Endothelial cell (in vitro differentiated cells): Measurements from ENCODE around the gene TAF1. TPM values are rescaled to one million over a fixed set of nuclear protein-coding genes. Genes with fewer than 3 reads are reported as not detected.
"Not testable (repeated sequence)": the region's sequence is repeated elsewhere in the genome, so short reads cannot be mapped to it uniquely, and the experiment has no call there.

ENCODE experiments used
- DNase-seq: peaks from one replicate; pipeline ENCODE4 v3.0.0; 2021; ENCODE audit warnings: low spot score
- H3K27ac Mint-ChIP-seq: one replicate; pipeline ENCODE4 v1.8.0; 2021; ENCODE audit warnings: mixed read lengths, inconsistent platforms; ENCODE audit not compliant: unreplicated experiment
- H3K27me3 Mint-ChIP-seq: one replicate; pipeline ENCODE4 v1.8.0; 2021; ENCODE audit warnings: mild to moderate bottlenecking, moderate library complexity, mixed read lengths, inconsistent platforms; ENCODE audit not compliant: unreplicated experiment
- H3K36me3 Mint-ChIP-seq: one replicate; pipeline ENCODE4 v1.8.0; 2021; ENCODE audit warnings: mild to moderate bottlenecking, low read depth, mixed read lengths, inconsistent platforms; ENCODE audit not compliant: unreplicated experiment
- H3K4me1 Mint-ChIP-seq: one replicate; pipeline ENCODE4 v1.8.0; 2021; ENCODE audit warnings: mild to moderate bottlenecking, mixed read lengths, inconsistent platforms; ENCODE audit not compliant: unreplicated experiment
- H3K4me3 Mint-ChIP-seq: one replicate; pipeline ENCODE4 v1.8.0; 2021; ENCODE audit warnings: mild to moderate bottlenecking, mixed read lengths, inconsistent platforms; ENCODE audit not compliant: unreplicated experiment
- H3K9me3 Mint-ChIP-seq: one replicate; pipeline ENCODE4 v1.8.0; 2021; ENCODE audit warnings: mixed read lengths, inconsistent platforms; ENCODE audit not compliant: unreplicated experiment
- total RNA-seq: library from RNA; stranded (reverse); fragmentation: NEBNext Ultra II Directional; extraction: Animal tissue kit (Norgen Biotek cat#: 25700); gene quantifications from one replicate; pipeline ENCODE4 v1.2.1, GENCODE V29; 2021; ENCODE audit not compliant: unreplicated experiment
- TF ChIP-seq, protein P1 (sequence below): fragments of 200-600 bp; sonication (generic); IDR thresholded peaks from one replicate; pipeline ENCODE4 v1.5.0; 2021; ENCODE audit warnings: antibody characterized with exemption; ENCODE audit not compliant: unreplicated experiment

The TAF1 gene
- total RNA-seq, 1 donor from 2014 or later, result 50.6 TPM

DNA sequence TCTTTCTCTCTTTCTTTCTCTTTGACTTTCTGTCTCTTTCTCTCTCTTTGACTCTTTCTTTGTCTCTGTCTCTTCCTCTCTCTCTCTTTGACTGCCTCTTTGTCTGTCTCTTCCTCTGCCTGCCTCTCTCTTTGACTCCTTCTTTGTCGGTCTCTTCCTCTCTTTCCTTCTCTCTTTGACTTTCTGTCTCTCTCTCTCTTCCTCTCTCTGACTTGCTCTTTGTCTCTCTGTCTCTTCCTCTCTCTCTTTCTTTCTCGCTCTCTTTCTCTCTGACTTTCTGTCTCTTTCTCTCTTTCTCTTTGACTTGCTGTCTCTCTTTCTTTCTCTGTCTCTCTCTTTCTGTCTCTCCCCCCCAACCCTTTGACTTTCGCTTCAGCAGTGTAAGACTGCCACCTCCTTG, 130.3 kb downstream of the TAF1 start:
- H3K36me3 Mint-ChIP-seq, result no peaks in the 10 kb centered on the region
- H3K9me3 Mint-ChIP-seq, result no peaks in the 10 kb centered on the region

DNA sequence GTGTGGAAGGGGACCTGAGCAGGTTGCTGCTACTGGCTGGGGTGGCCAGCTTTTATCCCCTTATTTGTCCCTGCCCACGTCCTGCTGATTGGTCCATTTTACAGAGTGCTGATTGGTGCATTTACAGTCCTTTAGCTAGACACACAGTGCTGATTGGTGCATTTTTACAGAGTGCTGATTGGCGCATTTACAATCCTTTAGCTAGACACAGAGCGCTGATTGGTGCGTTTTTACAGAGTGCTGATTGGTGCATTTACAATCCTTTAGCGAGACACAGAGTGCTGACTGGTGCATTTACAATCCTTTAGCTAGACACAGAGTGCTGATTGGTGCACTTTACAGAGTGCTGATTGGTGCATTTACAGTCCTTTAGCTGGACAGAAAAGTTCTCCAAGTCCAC, 135.9 kb downstream of the TAF1 start:
- not testable (repeated sequence) for H3K4me1 Mint-ChIP-seq, H3K27ac Mint-ChIP-seq, H3K36me3 Mint-ChIP-seq, DNase-seq, H3K4me3 Mint-ChIP-seq, H3K9me3 Mint-ChIP-seq, H3K27me3 Mint-ChIP-seq

More for the DNA sequence above, 130.3 kb downstream of the TAF1 start:
- TF ChIP-seq, protein P1, sequence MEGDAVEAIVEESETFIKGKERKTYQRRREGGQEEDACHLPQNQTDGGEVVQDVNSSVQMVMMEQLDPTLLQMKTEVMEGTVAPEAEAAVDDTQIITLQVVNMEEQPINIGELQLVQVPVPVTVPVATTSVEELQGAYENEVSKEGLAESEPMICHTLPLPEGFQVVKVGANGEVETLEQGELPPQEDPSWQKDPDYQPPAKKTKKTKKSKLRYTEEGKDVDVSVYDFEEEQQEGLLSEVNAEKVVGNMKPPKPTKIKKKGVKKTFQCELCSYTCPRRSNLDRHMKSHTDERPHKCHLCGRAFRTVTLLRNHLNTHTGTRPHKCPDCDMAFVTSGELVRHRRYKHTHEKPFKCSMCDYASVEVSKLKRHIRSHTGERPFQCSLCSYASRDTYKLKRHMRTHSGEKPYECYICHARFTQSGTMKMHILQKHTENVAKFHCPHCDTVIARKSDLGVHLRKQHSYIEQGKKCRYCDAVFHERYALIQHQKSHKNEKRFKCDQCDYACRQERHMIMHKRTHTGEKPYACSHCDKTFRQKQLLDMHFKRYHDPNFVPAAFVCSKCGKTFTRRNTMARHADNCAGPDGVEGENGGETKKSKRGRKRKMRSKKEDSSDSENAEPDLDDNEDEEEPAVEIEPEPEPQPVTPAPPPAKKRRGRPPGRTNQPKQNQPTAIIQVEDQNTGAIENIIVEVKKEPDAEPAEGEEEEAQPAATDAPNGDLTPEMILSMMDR, result no peak
- H3K4me1 Mint-ChIP-seq, result peaks cover 11% of the 10 kb centered on the region
- no peak for DNase-seq
- H3K27ac Mint-ChIP-seq, result peak overlapping the region; percentile 54
- no peak overlapping the region for H3K4me3 Mint-ChIP-seq
- H3K27me3 Mint-ChIP-seq, result peaks cover 2% of the 10 kb centered on the region

DNA sequence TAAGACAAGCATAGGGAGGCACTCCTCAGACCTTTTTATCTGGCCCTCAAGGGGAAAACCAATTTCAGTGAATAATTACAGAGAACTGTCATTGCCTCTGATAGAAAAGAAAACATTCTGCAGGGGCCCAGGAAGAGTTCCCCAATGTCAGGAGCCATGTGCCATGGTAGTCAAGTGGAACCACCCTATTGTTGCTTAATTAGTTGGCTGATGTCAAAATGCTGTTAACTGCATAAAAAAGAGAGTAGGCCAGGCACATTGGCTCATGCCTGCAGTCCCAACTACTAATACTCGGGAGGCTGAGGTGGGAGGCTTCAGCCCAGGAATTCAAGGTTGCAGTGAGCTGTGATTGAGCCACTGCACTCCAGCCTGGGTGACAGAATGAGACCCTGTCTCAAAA, 138.2 kb downstream of the TAF1 start:
- no peaks in the 10 kb centered on the region for H3K36me3 Mint-ChIP-seq
- H3K27me3 Mint-ChIP-seq, result no peaks in the 10 kb centered on the region
- no peak for DNase-seq
- H3K9me3 Mint-ChIP-seq, result no peaks in the 10 kb centered on the region
- H3K4me1 Mint-ChIP-seq, result no peaks in the 10 kb centered on the region
- H3K4me3 Mint-ChIP-seq, result no peak overlapping the region
- TF ChIP-seq, protein P1, result no peak
- H3K27ac Mint-ChIP-seq, result no peak overlapping the region

DNA sequence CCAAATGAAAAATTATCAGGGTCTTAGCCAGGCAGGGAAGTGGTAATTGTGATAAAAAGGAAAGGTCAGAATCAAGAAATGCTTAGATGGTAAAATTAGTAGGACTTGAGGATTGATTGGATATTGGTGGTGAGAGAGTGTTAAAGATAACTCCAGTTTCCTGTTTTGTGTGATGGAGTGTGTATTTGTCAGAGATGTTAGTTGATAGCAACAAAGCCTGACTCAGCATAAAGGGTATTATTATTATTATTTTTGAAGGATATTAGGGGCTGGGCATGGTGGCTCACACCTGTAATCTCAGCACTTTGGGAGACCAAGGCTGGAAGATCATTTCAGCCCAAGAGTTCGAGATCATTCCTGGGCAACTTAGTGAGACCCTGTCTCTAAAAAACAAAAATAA, 143.1 kb downstream of the TAF1 start:
- Mint-ChIP-seq H3K4me1 (no peaks in the 10 kb centered on the region), H3K27ac (no peak overlapping the region), H3K4me3 (no peak overlapping the region), H3K36me3 (peaks cover 6% of the 10 kb centered on the region), H3K9me3 (peaks cover 4% of the 10 kb centered on the region), H3K27me3 (peaks cover 2% of the 10 kb centered on the region)
- TF ChIP-seq, protein P1, result no peak
- DNase-seq, result no peak

DNA sequence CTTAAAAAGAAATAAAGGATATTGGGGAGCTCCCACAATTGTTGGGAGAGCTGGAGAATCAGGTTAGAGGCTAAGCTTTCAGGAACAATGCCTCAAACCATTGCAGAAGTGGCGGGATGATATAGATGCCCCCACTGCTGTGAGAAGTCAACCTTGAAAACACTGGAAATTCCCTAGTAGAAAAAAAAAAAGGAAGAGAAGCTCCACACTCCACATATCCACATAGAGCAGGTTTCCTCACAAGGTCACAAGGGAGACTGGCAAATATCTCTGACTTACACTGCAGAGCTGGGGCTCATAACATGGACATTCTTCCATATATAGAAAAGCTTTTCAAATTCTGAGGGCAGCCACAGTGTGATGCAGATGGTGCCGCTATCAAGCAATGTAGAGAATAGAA, 144.0 kb downstream of the TAF1 start:
- Mint-ChIP-seq H3K27me3 (peaks cover 2% of the 10 kb centered on the region), H3K36me3 (peaks cover 6% of the 10 kb centered on the region), H3K4me1 (no peaks in the 10 kb centered on the region), H3K9me3 (peaks cover 4% of the 10 kb centered on the region), H3K27ac (no peak overlapping the region), H3K4me3 (no peak overlapping the region)
- TF ChIP-seq, protein P1, result no peak
- no peak for DNase-seq

DNA sequence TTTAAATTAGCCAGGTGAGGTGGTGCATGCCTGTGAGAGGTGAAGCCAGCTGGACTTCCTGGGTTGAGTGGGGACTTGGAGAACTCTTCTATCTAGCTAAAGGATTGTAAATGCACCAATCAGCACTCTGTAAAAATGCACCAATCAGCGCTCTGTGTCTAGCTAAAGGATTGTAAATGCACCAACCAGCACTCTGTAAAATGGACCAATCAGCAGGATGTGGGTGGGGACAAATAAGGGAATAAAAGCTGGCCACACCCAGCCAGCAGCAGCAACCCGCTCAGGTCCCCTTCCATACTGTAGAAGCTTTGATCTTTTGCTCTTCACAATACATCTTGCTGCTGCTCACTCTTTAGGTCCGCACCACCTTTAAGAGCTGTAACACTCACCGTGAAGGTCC, 147.6 kb downstream of the TAF1 start:
- not testable (repeated sequence) for DNase-seq, H3K4me3 Mint-ChIP-seq, H3K36me3 Mint-ChIP-seq, H3K9me3 Mint-ChIP-seq, H3K27me3 Mint-ChIP-seq, H3K4me1 Mint-ChIP-seq, H3K27ac Mint-ChIP-seq
